Thyroid gland (tissue), 4 donors: ENCODE data around the gene GLCE. TPM values are rescaled to one million over a fixed set of nuclear protein-coding genes. Genes with fewer than 3 reads are reported as not detected.

Source experiments
- DNase-seq, 2 donors: peaks; one replicate each; pipeline ENCODE4 v3.0.0-alpha.2; 2019
- H3K27ac ChIP-seq, 3 donors: fragments of 200-600 bp; sonication (generic); 1 replicate in 2 of 3; 2 replicates in 1 of 3; pipeline ENCODE4 v1.5.1; 2016 to 2019; ENCODE audit warnings: mild to moderate bottlenecking in 1 of 3, moderate library complexity in 1 of 3
- H3K27me3 ChIP-seq: fragments of 200-600 bp; sonication (generic); one replicate; pipeline ENCODE4 v1.5.1; 2019
- H3K36me3 ChIP-seq, 2 donors: fragments of 200-600 bp; sonication (generic); one replicate each; pipeline ENCODE4 v1.5.1; 2016 to 2019
- H3K4me1 ChIP-seq, 2 donors: fragments of 200-600 bp; sonication (generic); one replicate each; pipeline ENCODE4 v1.5.1; 2017 to 2019
- H3K4me3 ChIP-seq, 3 donors: fragments of 200-600 bp; sonication (generic); replicated peaks in 1 of 3; 1 replicate in 2 of 3; 2 replicates in 1 of 3; pipeline ENCODE4 v1.5.1; 2016; ENCODE audit warnings: mild to moderate bottlenecking in 1 of 3
- H3K9me3 ChIP-seq: fragments of 200-600 bp; sonication (generic); one replicate; pipeline ENCODE4 v1.5.1; 2017
- CTCF ChIP-seq, 6 experiments: fragments of 200-600 bp in 3 of 6; fragments of 450-650 bp in 3 of 6; sonication (generic) in 3 of 6; IDR thresholded peaks; one replicate each; pipeline ENCODE4 v1.5.1; 2016 to 2019; ENCODE audit warnings: antibody characterized with exemption in 6 of 6, mild to moderate bottlenecking in 2 of 6, inconsistent platforms in 1 of 6, moderate library complexity in 1 of 6
- POLR2A ChIP-seq, 2 donors: fragments of 450-650 bp; IDR thresholded peaks; one replicate each; pipeline ENCODE4 v1.6.1; 2017; ENCODE audit warnings: antibody characterized with exemption in 2 of 2, mild to moderate bottlenecking in 2 of 2, moderate library complexity in 1 of 2
- WGBS, 2 donors: methylation state at CpG; one replicate each; pipeline ENCODE4 v1.1.5; 2017; 5-methylcytosine and 5-hydroxymethylcytosine counted together
- intact Hi-C: fragments of 100-400 bp; cut with DNase I; formaldehyde crosslinking; loops from one replicate; pipeline ENCODE4 v1.15.1; 2023
- total RNA-seq, 4 donors: library from RNA; depleted of rRNA; stranded (reverse); fragments of >200 nt; gene quantifications; one replicate each; pipeline ENCODE4 v1.2.3, GENCODE V29; 2016

GLCE gene
- total RNA-seq, 4 donors from 2014 or later, result 7.6 to 16.1 (median 11.9) TPM

- DNase-seq, result no peak
- Histone ChIP-seq H3K27me3 (no peaks in the 10 kb centered on the region), H3K36me3 (no peaks in the 10 kb centered on the region), H3K9me3 (no peaks in the 10 kb centered on the region), H3K27ac (no peak overlapping the region), H3K4me1 (no peaks in the 10 kb centered on the region), H3K4me3 (no peak overlapping the region)
- 90 to 97% methylated on average over 2 of the region's 2 CpGs for WGBS, 2 donors
- intact Hi-C loops, result no loop called here
- TF ChIP-seq CTCF (IDR thresholded peaks at IDR 0.05) (no peak), POLR2A (IDR thresholded peaks at IDR 0.05) (no peak)
These were observed 55.0 kb downstream of the GLCE start for GRCh38 chr15:69215314-69216035.

- H3K36me3 ChIP-seq, result no peaks in the 10 kb centered on the region
- DNase-seq, result no peak
- no peak overlapping the region for H3K4me3 ChIP-seq
- H3K9me3 ChIP-seq, result no peaks in the 10 kb centered on the region
- TF ChIP-seq POLR2A (IDR thresholded peaks at IDR 0.05), result no peak
- no peak for TF ChIP-seq CTCF (IDR thresholded peaks at IDR 0.05)
- H3K27ac ChIP-seq, result no peak overlapping the region
- no peaks in the 10 kb centered on the region for H3K4me1 ChIP-seq
- H3K27me3 ChIP-seq, result no peaks in the 10 kb centered on the region
- intact Hi-C loops, result no loop called here
These were observed 56.9 kb downstream of the GLCE start for GRCh38 chr15:69217381-69217780.

GRCh38 chr15:69219690-69220089 is 59.3 kb downstream of the GLCE start:
- intact Hi-C loops, result no loop called here
- TF ChIP-seq POLR2A (IDR thresholded peaks at IDR 0.05) (no peak), CTCF (IDR thresholded peaks at IDR 0.05) (no peak)

GRCh38 chr15:69222002-69222474 is 61.6 kb downstream of the GLCE start:
- no peak for TF ChIP-seq POLR2A (IDR thresholded peaks at IDR 0.05)
- TF ChIP-seq CTCF (IDR thresholded peaks at IDR 0.05), result no peak
- intact Hi-C loops, result no loop called here
- H3K36me3 ChIP-seq, result no peaks in the 10 kb centered on the region
- H3K27me3 ChIP-seq, result no peaks in the 10 kb centered on the region
- no peak overlapping the region for H3K4me3 ChIP-seq
- DNase-seq, result no peak
- no peak overlapping the region for H3K27ac ChIP-seq
- WGBS, 2 donors, result 90 to 97% methylated on average over 6 of the region's 6 CpGs
- no peaks in the 10 kb centered on the region for H3K4me1 ChIP-seq
- no peaks in the 10 kb centered on the region for H3K9me3 ChIP-seq

More at GRCh38 chr15:69219690-69220089, 59.3 kb downstream of the GLCE start:
- Histone ChIP-seq H3K4me1 (no peaks in the 10 kb centered on the region), H3K9me3 (no peaks in the 10 kb centered on the region), H3K27me3 (no peaks in the 10 kb centered on the region), H3K36me3 (no peaks in the 10 kb centered on the region), H3K27ac (no peak overlapping the region), H3K4me3 (no peak overlapping the region)
- no peak for DNase-seq
- WGBS, 2 donors, result 98 to 100% methylated on average over 1 of the region's 1 CpG

GRCh38 chr15:69223083-69223813 is 62.8 kb downstream of the GLCE start:
- no peak for DNase-seq
- H3K9me3 ChIP-seq, result no peaks in the 10 kb centered on the region
- no peaks in the 10 kb centered on the region for H3K36me3 ChIP-seq
- no peak overlapping the region for H3K27ac ChIP-seq
- intact Hi-C loops, result no loop called here
- 97 to 98% methylated on average over 4 of the region's 4 CpGs for WGBS, 2 donors
- no peaks in the 10 kb centered on the region for H3K27me3 ChIP-seq
- no peak for TF ChIP-seq POLR2A (IDR thresholded peaks at IDR 0.05)
- TF ChIP-seq CTCF (IDR thresholded peaks at IDR 0.05), result no peak
- no peak overlapping the region for H3K4me3 ChIP-seq
- no peaks in the 10 kb centered on the region for H3K4me1 ChIP-seq
